Measurements from ENCODE around the gene KDM4B.

KDM4B gene

GRCh38 chr19:5077209-5077515, 108.2 kb downstream of the KDM4B start:
- no peak for DNase-seq (ENCODE audit: low read depth)
- TF ChIP-seq CTCF (conservative IDR thresholded peaks at IDR 0.05; ENCODE audit: low read depth, low read length), result no peak
- no peak overlapping the region for H3K4me3 ChIP-seq (ENCODE audit: low read length)

- H3K4me3 ChIP-seq (ENCODE audit: low read length), result no peak overlapping the region
- TF ChIP-seq CTCF (conservative IDR thresholded peaks at IDR 0.05; ENCODE audit: low read depth, low read length), result no peak
- no peak for DNase-seq (ENCODE audit: low read depth)
These were observed 109.3 kb downstream of the KDM4B start for GRCh38 chr19:5078182-5078581.

- no peak for DNase-seq (ENCODE audit: low read depth)
- no peak overlapping the region for H3K4me3 ChIP-seq (ENCODE audit: low read length)
- TF ChIP-seq CTCF (conservative IDR thresholded peaks at IDR 0.05; ENCODE audit: low read depth, low read length), result no peak
These were observed 109.8 kb downstream of the KDM4B start for GRCh38 chr19:5078666-5079065.

GRCh38 chr19:5079071-5079774, 110.3 kb downstream of the KDM4B start:
- DNase-seq (ENCODE audit: low read depth), result no peak
- H3K4me3 ChIP-seq (ENCODE audit: low read length), result no peak overlapping the region
- TF ChIP-seq CTCF (conservative IDR thresholded peaks at IDR 0.05; ENCODE audit: low read depth, low read length), result no peak

- no peak for DNase-seq (ENCODE audit: low read depth)
- no peak for TF ChIP-seq CTCF (conservative IDR thresholded peaks at IDR 0.05; ENCODE audit: low read depth, low read length)
- H3K4me3 ChIP-seq (ENCODE audit: low read length), result no peak overlapping the region
These were observed 111.2 kb downstream of the KDM4B start for GRCh38 chr19:5080030-5080654.

GRCh38 chr19:5080809-5081208, 111.9 kb downstream of the KDM4B start:
- DNase-seq (ENCODE audit: low read depth), result no peak
- no peak for TF ChIP-seq CTCF (conservative IDR thresholded peaks at IDR 0.05; ENCODE audit: low read depth, low read length)
- no peak overlapping the region for H3K4me3 ChIP-seq (ENCODE audit: low read length)

All from retinal pigment epithelial cell (primary cell).